Gastroesophageal sphincter (tissue), 3 donors: ENCODE data around the gene RIF1.

ENCODE experiments used
- CTCF ChIP-seq, 4 experiments: fragments of 200-600 bp in 2 of 4; fragments of 450-650 bp in 2 of 4; sonication (generic) in 1 of 4; IDR thresholded peaks; one replicate each; pipeline ENCODE4 v1.5.1; 2017 to 2019; ENCODE audit warnings: antibody characterized with exemption in 4 of 4, mild to moderate bottlenecking in 2 of 4, moderate library complexity in 2 of 4
- EP300 ChIP-seq: sonication (generic); formaldehyde crosslinking; IDR thresholded peaks from one replicate; pipeline ENCODE4 v1.6.1; 2017; ENCODE audit warnings: antibody characterized with exemption, mild to moderate bottlenecking

- TF ChIP-seq CTCF (IDR thresholded peaks at IDR 0.05) (no peak), EP300 (no peak)
Measured at GRCh38 chr2:151478011-151478410, 68.3 kb downstream of the RIF1 start.
